Liver (tissue), 10 donors: ENCODE data around the gene CYLC2. TPM values are rescaled to one million over a fixed set of nuclear protein-coding genes. Genes with fewer than 3 reads are reported as not detected.

Experiments used
- DNase-seq: peaks from one replicate; pipeline ENCODE4 v3.0.0-alpha.2; 2017; ENCODE audit warnings: low spot score
- H3K27ac ChIP-seq, 2 donors: one replicate each; pipeline ENCODE4 v1.7.0; 2013; ENCODE audit warnings: inconsistent platforms in 2 of 2, low read length in 2 of 2, control low read depth in 1 of 2, low read depth in 1 of 2, mild to moderate bottlenecking in 1 of 2
- H3K27me3 ChIP-seq, 4 donors: one replicate each; pipeline versions ENCODE4 v1.6.1 to v1.7.0; 2013; ENCODE audit warnings: low read length in 3 of 4, inconsistent platforms in 1 of 4, mild to moderate bottlenecking in 1 of 4, moderate library complexity in 1 of 4; ENCODE audit not compliant: control insufficient read depth in 4 of 4, insufficient read depth in 4 of 4
- H3K36me3 ChIP-seq, 4 donors: one replicate each; pipeline versions ENCODE4 v1.6.1 to v1.7.0; 2013; ENCODE audit warnings: low read length in 3 of 4, mild to moderate bottlenecking in 3 of 4, low read depth in 1 of 4, moderate library complexity in 1 of 4; ENCODE audit not compliant: control insufficient read depth in 4 of 4, insufficient read depth in 3 of 4
- H3K4me1 ChIP-seq, 4 donors: one replicate each; pipeline versions ENCODE4 v1.6.1 to v1.7.0; 2013; ENCODE audit warnings: low read length in 3 of 4, mild to moderate bottlenecking in 3 of 4, moderate library complexity in 1 of 4; ENCODE audit not compliant: control insufficient read depth in 4 of 4, insufficient read depth in 4 of 4
- H3K4me3 ChIP-seq, 3 donors: one replicate each; pipeline versions ENCODE4 v1.6.1 to v1.7.0; 2013; ENCODE audit warnings: low read length in 3 of 3, control low read depth in 1 of 3, low read depth in 1 of 3, mild to moderate bottlenecking in 1 of 3
- H3K9ac ChIP-seq, 2 donors: one replicate each; pipeline ENCODE4 v1.7.0; 2013; ENCODE audit warnings: low read length in 2 of 2, mild to moderate bottlenecking in 2 of 2, moderate library complexity in 2 of 2, control low read depth in 1 of 2, low read depth in 1 of 2
- H3K9me3 ChIP-seq, 4 donors: one replicate each; pipeline versions ENCODE4 v1.6.1 to v1.7.0; 2013; ENCODE audit warnings: low read length in 3 of 4; ENCODE audit not compliant: control insufficient read depth in 4 of 4
- CTCF ChIP-seq: fragments of 150-350 bp; IDR thresholded peaks from 2 replicates; pipeline ENCODE4 v1.5.1; 2017; ENCODE audit warnings: improper control_type of control experiment, low read depth, low read length; ENCODE audit not compliant: missing input control
- EGR1 ChIP-seq, 2 donors: IDR thresholded peaks; 2 replicates each; pipeline ENCODE4 v1.6.1; 2016 to 2018; ENCODE audit warnings: antibody characterized with exemption in 2 of 2, low read depth in 2 of 2
- JUND ChIP-seq, 2 donors: IDR thresholded peaks; 2 replicates each; pipeline ENCODE4 v1.6.1; 2016; ENCODE audit warnings: antibody characterized with exemption in 2 of 2
- NR2F2 ChIP-seq: IDR thresholded peaks from 2 replicates; pipeline ENCODE4 v1.6.1; 2016; ENCODE audit warnings: antibody characterized with exemption
- SP1 ChIP-seq: IDR thresholded peaks from 2 replicates; pipeline ENCODE4 v1.6.1; 2018; ENCODE audit warnings: antibody characterized with exemption, mild to moderate bottlenecking
- TAF1 ChIP-seq: conservative IDR thresholded peaks from 2 replicates; pipeline ENCODE4 v1.6.1; 2016; ENCODE audit warnings: antibody characterized with exemption, mild to moderate bottlenecking
- YY1 ChIP-seq: IDR thresholded peaks from 2 replicates; pipeline ENCODE4 v1.6.1; 2016; ENCODE audit warnings: antibody characterized with exemption, mild to moderate bottlenecking
- WGBS: extraction: QIAGEN DNeasy Blood & Tissue Kit; methylation state at CpG from one replicate; pipeline ENCODE4 v1.1.7; 2013; 5-methylcytosine and 5-hydroxymethylcytosine counted together
- polyA plus RNA-seq, 2 donors: library from polyadenylated mRNA; stranded (reverse) in 1 of 2; unstranded in 1 of 2; fragments of 200-250 nt in 1 of 2; fragments of >200 nt in 1 of 2; fragmentation: Nextera tagmentation in 1 of 2; extraction: Ambion mirVana in 1 of 2; gene quantifications; one replicate each; pipeline versions ENCODE4 v1.2.1 to v1.2.3, GENCODE V29; 2013 to 2015
- small RNA-seq: library from RNA; depleted of rRNA; stranded (forward); fragments of <200 nt; gene quantifications from one replicate; pipeline ENCODE3, GENCODE V24; 2014
- total RNA-seq, 2 donors: library from RNA; depleted of rRNA; stranded (reverse); fragments of >200 nt; gene quantifications; one replicate each; pipeline ENCODE4 v1.2.3, GENCODE V29; 2014
- TF ChIP-seq, protein P1 (sequence below): IDR thresholded peaks from 2 replicates; pipeline ENCODE4 v1.6.1; 2016; ENCODE audit warnings: antibody characterized with exemption, mild to moderate bottlenecking
- TF ChIP-seq, protein P2 (sequence below): IDR thresholded peaks from 2 replicates; pipeline ENCODE4 v1.6.1; 2016; ENCODE audit warnings: antibody characterized with exemption
- donor health status: healthy.
- donor health status: healthy.
- donor health status: healthy.
- donor health status: healthy.
- donor health status: healthy.

The CYLC2 gene
- total and polyA plus RNA-seq, 4 donors, result not detected

DNA sequence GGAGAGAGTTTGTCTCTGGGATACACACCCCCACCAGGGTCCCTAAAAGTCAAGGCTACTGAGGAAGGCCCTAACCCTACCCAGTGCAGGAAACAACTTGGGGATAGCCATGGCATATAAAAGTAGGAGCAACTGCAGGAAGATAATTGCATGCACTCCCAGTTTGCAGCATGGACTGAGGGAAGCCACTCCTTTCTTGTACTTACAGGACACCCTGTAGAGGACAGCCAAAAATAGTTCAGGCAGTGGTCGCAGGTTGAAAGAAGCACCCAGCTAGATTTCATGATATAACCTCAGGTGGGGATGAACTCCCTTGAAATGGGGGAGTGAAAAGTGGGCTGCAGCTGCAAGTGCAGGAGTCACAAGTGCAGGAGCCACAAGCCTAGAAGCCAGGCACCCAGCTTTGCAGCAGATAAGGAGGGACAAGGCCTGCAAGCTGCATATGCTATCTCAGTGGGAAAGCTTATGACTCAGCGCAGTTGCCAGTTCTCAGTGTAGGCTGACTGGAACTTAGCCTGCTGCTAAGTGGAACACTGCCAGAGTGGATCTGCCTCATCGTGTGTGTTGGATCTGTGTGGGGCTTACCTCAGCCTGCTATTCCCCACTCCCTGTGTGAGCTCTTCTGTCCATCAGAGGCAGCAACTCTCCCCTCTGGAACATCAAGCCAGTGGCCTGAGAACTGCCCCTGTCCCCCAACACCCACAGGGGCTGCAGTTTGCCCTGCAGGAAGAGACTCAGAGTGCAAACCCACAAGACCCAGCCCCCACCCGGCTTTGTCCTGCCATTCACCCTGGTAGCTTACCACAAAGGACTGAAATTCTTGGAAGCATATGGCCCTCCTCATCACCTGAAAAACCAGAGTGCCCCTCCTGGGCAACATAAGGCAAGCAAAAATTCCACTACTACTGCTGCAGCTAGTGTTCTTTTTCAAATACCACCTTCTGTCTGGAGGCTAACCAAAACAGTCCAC is 42.7 kb downstream of the CYLC2 start:
- no peak for DNase-seq
- WGBS, result 78% methylated on average over 4 of the region's 4 CpGs
- no peak overlapping the region for H3K4me3 ChIP-seq

DNA sequence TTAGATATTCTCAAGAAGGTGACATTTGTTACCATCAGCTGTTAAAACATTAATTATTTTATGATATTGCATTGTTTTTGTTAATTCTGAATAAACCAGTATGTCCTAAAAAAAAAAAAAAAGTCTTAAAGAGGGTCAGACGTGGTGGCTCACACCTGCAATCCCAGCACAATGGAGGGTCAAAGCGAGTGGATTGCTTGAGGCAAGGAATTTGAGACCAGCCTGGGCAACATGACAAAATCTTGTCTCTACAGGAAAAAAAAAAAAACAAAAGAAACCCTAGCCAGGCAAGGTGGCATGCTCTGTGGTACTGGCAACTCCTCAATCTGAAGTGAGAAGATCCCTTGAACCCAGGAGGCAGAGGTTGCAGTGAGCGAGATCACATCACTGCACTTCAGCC is 46.8 kb downstream of the CYLC2 start:
- Histone ChIP-seq H3K36me3 (no peaks in the 10 kb centered on the region), H3K9ac (no peak overlapping the region), H3K4me3 (no peak overlapping the region), H3K27me3 (no peaks in the 10 kb centered on the region), H3K9me3 (no peaks in the 10 kb centered on the region), H3K4me1 (no peaks in the 10 kb centered on the region), H3K27ac (no peak overlapping the region)
- 62% methylated on average over 3 of the region's 3 CpGs for WGBS
- no peak for TF ChIP-seq CTCF
- TF ChIP-seq, protein P1, sequence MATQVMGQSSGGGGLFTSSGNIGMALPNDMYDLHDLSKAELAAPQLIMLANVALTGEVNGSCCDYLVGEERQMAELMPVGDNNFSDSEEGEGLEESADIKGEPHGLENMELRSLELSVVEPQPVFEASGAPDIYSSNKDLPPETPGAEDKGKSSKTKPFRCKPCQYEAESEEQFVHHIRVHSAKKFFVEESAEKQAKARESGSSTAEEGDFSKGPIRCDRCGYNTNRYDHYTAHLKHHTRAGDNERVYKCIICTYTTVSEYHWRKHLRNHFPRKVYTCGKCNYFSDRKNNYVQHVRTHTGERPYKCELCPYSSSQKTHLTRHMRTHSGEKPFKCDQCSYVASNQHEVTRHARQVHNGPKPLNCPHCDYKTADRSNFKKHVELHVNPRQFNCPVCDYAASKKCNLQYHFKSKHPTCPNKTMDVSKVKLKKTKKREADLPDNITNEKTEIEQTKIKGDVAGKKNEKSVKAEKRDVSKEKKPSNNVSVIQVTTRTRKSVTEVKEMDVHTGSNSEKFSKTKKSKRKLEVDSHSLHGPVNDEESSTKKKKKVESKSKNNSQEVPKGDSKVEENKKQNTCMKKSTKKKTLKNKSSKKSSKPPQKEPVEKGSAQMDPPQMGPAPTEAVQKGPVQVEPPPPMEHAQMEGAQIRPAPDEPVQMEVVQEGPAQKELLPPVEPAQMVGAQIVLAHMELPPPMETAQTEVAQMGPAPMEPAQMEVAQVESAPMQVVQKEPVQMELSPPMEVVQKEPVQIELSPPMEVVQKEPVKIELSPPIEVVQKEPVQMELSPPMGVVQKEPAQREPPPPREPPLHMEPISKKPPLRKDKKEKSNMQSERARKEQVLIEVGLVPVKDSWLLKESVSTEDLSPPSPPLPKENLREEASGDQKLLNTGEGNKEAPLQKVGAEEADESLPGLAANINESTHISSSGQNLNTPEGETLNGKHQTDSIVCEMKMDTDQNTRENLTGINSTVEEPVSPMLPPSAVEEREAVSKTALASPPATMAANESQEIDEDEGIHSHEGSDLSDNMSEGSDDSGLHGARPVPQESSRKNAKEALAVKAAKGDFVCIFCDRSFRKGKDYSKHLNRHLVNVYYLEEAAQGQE, result no peak
- no peak for DNase-seq

More for the DNA sequence above, 42.7 kb downstream of the CYLC2 start:
- Histone ChIP-seq H3K27me3 (no peaks in the 10 kb centered on the region), H3K4me1 (no peaks in the 10 kb centered on the region), H3K36me3 (no peaks in the 10 kb centered on the region), H3K27ac (no peak overlapping the region), H3K9ac (no peak overlapping the region), H3K9me3 (no peaks in the 10 kb centered on the region)
- TF ChIP-seq, protein P2, sequence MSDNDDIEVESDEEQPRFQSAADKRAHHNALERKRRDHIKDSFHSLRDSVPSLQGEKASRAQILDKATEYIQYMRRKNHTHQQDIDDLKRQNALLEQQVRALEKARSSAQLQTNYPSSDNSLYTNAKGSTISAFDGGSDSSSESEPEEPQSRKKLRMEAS, result no peak
- TF ChIP-seq NR2F2 (no peak), JUND (IDR thresholded peaks at IDR 0.05) (no peak), EGR1 (IDR thresholded peaks at IDR 0.05; ENCODE audit: low read depth in 2 of 2) (no peak), TAF1 (no peak), YY1 (no peak), SP1 (no peak)

Small RNAs within 50 kb of the gene (small RNA-seq; reads per million reads assigned to genes)
- not detected for gene AL589823.1
